ENCODE data around the gene PAXIP1.

The PAXIP1 gene

DNA sequence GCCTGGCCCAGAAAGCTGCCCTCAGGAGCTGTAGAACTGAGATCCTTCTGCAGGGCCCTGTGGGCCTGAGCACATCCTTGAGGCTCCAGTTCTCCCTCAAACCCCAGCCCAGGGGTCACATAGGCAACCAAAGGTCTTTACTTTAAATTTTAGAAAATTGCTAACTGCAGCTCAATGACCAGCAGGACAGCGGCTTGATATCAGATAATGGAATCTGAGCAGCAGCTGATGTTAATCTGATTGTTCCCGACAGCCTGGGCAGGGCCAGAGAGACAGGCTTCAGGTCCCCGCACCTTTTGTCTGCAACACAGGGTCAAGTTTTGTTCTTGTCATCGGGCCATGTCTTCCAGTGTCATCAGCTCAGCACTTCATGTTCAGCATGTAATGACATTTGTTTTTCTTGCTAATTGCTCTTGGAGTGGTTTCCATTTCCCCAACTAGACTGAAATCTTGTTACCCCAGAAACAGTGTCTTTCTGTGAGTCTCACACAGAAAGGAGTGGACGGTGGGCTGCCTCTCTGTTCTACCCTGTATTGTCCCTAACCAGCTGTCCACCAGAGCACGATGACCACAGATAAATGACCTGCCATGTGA lies 91.0 kb downstream of the PAXIP1 start:
- no peak for DNase-seq

DNA sequence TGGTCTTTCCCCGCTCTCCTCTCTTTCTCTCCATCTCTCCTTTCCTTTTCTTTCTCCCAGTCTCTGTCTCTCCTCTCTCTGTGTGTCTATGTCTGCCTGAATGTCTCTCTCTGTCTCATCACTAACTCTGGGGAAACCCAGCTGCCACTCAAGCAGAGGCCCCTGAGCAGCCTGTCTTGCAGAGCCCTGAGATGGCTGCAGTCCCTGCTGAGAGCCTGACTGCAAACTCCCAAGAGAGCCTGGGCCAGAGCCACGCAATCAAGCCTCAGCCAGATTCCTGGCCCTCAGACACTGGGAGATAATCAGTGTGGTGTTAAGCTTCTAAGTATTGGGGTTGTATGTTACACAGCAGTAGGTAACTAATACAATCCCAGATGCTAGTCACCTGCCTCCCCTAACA lies 91.5 kb downstream of the PAXIP1 start:
- DNase-seq = no peak

DNA sequence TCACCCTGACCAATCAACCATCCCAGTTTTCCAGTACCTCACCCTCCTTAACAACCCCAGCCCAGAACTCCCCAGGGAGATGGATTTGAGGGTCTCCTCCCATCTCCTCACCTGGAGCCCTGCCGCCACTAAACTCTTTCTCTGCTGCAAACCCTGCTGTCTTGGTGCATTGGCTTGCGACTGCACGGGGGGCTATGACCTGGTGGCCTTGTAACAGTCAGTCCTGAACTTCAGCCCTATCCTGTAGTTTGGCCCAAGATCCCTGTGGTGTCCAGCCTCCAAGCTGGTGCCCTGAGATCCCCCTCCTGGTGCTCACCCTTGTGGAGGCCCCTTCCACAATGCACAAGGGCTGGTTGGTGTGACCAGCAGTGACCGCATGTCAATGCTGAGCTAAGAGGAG lies 91.9 kb downstream of the PAXIP1 start:
- no peak for DNase-seq

DNA sequence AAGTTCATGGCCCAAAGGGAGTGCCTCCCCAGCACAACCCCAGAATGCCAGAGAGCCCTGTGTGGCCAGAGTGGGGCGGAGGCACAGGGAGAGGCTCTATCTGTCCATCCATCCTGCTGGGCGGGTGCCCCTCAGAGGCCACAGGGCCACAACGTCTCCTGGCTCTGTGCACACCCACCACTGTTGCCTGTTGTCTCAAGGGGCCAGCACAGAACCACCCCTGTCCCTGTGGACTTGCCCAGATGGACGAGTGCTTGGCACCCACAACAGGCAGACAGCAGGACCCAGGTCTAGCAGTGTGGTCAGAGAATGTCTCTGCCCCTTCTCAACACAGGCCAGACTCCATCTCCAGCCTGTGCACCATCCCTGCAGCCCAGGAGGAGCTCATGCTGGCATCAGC lies 92.8 kb downstream of the PAXIP1 start:
- no peak for DNase-seq

DNA sequence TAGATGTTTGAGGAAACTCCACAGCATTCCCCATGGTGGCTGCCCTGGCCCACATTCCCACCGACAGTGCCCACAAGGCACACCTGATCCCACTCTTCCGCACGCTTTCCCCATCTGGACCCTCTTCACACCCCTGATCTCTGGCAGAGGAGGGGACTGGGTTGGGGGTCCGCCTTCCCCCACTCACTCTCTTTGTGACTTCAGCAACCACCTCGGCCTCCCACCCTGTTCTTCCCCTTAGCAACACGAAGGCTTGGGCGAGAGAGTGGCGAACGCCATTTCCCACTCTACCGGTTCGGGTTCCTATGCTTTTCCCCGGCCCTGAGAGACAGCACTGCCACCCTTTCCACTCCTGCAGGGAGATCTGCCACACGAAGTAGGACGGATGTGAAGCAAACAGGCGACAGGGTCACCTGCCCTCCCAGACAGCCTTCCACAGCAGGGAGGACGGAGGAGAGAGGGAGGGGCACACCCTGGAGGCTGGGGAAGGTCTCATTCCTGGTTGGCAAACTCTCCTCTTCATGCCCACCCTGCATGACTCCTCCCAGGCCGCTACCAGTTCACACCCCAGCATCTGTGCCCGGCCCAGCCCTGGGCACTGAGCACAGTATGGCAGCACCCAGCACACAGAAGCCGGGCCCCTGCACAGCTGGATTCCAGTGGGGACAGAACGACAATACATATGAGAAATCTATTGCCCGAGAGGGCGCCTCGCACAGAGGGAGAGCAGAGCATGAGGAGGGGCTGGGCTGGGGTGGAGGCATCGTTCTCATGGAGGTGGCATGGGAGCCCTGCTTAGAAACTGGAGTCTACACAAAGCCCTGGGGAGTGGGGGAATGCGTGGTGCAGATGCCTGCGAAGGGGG lies 93.5 kb downstream of the PAXIP1 start:
- no peak for DNase-seq

DNA sequence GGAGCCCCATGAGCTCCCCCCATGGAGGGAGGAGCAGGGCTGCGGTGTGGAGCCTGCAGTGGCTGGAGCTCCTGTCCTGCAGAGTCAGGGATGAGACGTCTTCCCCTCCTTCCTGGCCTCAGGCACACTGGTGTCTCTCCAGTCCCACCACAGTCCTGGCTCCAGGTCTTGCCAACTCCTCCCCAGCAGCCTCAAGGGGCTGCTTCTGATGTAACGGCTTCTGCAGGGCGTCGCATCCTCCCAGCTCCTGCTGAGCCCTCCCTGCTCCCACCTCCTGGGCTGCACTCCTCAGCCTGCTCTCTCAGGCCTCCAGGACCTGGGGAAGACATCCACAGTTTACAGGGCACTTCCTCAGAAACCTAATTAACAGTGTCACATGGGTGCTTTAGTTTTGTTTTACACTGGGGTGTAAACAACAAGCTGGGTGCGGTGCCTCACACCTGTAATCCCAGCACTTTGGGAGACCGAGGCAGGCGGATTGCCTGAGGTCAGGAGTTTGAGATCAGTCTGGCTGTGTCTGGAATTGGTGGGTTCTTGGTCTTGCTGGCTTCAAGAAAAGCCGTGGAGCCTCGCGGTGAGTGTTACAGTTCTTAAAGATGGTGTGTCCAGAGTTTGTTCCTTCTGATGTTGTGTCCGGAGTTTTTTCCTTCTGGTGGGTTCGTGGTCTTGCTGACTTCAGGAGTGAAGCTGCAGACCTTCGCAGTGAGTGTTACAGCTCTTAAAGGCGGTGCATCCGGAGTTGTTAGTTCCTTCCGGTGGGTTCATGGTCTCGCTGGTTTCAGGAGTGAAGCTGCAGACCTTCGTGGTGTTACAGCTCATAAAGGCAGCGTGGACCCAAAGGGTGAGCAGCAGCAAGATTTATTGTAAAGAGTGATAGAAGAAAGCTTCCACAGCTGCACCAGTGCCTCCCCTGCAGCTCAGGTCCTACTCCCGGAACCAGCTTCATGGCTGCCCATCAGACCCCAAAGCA lies 95.0 kb downstream of the PAXIP1 start:
- DNase-seq = no peak

DNA sequence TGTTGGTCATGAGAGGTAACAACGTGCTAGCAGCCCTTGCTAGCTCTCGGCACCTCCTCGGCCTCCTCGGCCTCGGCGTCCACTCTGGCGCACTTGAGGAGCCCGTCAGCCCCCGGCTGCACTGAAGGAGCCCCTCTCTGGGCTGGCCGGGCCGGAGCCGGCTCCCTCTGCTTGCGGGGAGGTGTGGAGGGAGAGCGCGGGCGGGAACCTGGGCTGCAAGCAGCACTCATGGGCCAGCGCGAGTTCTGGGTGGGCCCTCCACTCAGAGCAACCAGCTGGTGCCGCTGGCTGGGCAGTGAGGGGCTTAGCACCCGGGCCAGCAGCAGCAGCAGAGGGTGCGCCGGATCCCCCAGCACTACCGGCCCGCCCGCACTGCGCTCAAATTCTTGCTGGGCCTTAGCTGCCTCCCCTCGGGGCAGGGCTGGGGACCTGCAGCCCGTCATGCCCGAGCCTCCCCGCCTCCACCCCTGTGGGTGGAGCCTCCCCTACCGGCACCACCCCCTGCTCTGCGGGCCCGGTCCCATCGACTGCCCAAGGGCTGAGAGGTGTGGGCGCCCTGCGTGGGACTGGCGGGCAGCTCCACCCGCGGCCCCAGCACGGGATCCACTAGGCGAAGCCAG lies 96.1 kb downstream of the PAXIP1 start:
- DNase-seq = no peak

DNA sequence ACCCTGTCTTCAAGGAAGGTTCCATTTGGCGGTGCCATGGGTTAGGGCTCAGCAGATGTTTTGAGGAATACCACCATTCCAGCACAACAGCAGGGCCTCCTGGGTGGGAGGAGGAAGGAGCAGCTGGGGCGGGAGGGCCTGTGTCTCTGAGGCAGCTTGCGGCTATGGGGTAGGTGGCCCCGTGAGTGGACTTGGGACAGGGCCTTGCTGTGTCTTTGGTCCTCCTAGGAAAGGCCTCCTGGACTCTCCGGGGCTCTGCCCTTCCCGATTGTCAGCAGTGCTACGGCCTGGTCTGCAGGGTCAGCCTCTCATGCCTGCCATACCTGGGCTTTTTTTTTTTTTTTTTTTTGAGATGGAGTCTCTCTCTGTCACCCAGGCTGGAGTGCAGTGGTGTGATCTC lies 96.7 kb downstream of the PAXIP1 start:
- DNase-seq = no peak

DNA sequence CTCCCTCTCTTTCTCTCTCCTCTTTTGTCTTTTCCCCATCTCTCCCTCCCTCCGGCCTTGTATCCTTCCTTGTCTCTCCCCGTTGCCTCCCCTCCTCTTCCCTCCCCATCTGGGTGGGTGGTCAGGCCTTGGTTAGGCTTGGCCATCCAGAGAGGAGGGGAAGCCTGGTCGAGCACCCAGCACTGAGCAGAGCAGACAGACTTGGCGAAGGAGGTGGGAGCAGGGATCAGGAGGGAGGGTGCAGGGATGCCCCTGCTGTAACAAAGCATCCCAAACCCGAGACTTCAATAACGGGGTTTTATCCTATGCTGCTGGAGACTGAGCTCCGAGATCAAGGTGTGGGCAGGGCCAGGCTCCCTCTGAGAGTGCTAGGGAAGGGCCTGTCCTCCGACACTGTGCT lies 97.3 kb downstream of the PAXIP1 start:
- DNase-seq = no peak

DNA sequence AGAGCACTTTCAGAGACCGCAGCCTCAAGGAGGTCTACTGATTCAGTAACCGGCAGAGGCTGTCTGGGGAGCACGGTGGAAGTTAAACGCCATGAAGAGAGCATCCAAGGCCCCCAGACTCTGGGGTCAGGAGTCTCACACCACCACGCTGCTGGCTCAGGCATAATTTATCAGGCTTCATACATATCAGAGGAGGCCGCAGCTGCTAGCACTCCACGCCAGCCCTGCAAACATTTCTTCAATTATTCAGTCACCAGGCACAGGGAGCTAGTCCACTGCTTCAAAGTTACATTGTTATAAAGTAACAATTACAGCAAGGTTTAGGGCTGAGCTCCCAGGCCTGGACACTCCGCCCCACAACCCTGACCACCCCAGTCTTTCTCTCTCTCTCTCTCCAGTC lies 97.8 kb downstream of the PAXIP1 start:
- no peak for DNase-seq

DNA sequence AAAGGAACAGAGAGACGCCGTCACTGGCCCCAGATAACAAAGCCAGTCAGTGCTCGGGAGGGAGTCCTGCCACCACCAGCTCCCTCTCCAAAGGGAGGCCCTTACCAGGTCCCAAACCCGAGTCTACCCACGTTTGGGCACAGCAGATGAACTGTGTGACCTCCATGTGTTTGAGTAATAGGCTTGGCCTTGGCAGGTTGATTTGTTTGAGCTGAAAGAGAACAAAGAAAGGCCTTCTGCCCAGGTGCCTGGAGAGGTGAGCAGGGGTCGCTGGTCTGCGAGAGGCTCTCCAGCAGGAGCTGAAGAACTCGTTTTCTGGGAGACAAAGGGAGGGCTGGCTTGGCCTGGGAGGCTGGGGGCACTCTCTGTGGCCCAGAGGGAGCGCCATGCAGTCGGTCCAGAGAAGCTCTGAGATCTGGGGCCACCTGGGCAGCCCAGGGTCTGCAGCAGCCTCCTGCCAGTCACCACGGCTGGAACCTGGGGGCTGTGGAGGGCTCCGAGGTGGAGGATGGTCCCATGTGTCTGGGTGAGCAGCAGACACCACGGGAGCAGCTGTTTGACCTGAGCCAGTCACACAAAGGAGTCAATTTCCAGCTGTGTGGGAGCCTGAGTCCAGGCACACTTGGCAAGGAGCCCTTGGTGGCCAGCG lies 99.7 kb downstream of the PAXIP1 start:
- DNase-seq = no peak

DNA sequence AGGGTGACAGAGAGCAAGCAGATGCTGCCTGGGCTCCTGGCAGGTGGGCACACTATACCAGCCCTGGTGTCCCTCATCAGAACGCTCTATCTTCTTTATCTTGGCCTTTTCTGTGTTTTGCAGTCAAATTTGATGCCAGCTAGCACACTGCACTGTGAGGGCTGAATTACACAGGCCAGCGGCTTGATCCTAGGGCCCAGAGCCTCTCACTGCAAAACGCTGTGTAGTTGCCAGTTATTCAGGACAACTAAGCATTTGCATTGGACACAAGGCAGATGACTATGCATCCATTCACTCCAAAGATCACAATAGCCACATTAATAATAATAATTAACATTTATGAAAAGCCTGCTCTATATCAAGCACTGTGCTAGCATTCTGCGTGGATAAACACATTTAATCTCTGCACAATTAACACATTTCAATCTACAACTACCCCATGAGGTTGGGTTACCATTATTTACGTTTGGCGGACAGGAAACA lies 100.3 kb downstream of the PAXIP1 start:
- no peak for DNase-seq

DNA sequence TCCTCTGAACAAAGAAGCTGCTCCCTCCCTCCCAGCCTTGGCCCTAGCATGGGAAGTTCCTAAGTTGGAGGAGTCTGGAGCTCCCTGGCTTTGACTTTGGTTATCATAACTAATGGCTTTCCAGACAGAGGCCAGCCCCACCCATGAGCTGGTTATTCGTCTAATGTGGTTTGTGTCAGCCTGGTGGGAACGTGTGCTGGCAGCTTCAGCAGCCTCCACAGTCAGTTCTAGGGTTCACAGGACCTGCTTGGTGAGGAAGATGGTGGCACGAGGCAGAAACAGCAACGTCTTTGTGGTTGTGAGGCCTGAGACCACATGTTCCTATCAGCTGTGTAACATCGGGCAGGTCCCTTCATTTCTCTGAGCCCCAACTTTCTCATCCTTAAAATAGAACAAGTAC lies 103.1 kb downstream of the PAXIP1 start:
- DNase-seq = no peak

DNA sequence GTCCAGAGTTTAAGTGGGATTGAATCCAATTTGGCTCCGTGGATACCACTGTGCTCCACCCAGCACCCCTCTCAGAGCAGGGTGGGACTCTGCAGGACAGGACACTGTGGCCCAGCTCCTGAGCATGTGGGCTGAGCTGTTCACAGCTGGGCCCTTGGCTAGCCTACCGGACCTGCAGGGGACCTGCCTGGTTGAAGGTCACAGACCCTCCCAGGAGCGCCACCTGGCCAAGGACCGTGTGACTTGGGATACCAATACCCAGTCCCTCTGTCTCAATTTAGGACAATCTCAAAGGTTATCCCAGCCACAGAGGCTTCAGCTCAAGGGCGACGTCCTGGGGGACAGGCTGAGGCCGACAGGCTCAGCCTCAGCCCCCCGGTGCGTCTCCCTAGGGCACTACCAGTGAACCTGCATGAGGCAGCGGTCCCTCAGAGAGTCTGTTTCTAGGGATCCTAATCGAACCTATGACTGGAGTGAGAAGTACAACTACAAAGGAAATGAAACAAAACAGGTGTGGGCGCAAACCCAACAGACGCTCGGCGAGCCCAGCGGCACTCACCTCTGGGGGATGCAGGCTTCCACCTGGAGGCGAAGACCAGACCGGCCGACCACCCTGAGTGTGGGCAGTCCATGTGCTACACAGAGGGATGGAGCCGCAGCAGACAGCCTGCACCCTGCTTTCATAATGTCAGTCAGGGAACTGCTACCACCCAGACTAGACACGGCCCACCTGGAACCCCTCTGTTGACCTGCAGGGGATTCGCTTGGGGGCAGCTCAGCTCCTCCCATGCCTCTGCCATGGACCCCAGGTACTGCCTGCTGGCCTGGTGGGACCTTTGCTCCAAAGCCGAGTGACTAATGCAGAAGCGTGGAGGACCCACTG lies 103.7 kb downstream of the PAXIP1 start:
- DNase-seq = no peak

DNA sequence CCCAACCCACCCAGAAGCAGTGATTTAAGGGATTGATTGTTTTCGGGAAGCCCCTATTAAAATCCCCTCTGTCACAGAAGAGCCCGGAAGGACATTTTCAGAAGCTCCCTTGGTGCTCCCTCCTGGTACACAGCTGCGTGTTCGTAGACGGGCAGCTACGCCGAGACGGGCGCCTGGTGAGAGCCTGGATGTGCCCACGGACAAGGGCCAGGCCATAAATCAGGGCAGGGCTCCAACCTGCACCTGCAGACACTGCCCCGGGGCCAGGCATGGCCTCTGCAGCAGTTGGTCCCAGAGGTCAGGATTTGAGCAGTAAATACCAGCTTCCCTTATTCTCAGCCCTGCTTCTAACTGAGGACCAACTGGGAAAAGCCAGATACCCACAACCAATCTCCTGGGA lies 106.8 kb downstream of the PAXIP1 start:
- no peak for DNase-seq
